HepG2 (cell line): ENCODE data around the gene EXOC6B. TPM values are rescaled to one million over a fixed set of nuclear protein-coding genes. Genes with fewer than 3 reads are reported as not detected.

Experiments
- ATAC-seq: fragments of 200-7000 bp; cut with Tn5 transposase; 3 replicates; pipeline ENCODE4 v1.9.1; 2020; ENCODE audit warnings: mild to moderate bottlenecking, moderate library complexity
- BruUV-seq: library from RNA; stranded (reverse); fragments of 400-500 nt; replicated peaks from 2 replicates; lab custom pipeline; 2021; lab: Mats Ljungman, UMichigan
- CTCF ChIA-PET: fragments of 300-600 bp; formaldehyde crosslinking; extraction: SDS; loops from one replicate; lab custom pipeline; 2021; ENCODE audit warnings: low total read pairs, inconsistent platforms, low intra/inter-chr PET ratio; lab: Yijun Ruan, JAX
- POLR2A ChIA-PET: fragments of 350-600 bp; sonication (Branson Sonifier 250); formaldehyde crosslinking; loops from one replicate; lab custom pipeline; 2020; ENCODE audit warnings: antibody characterized with exemption, inconsistent platforms; lab: Yijun Ruan, JAX
- DNase-seq: peaks from one replicate; pipeline ENCODE4 v3.0.0-alpha.2; 2015; ENCODE audit warnings: low spot score
- FAIRE-seq: peaks from 3 replicates; lab custom pipeline; 2011; peaks lifted over from hg19 to GRCh38; lab: Jason Lieb, UNC
- H2AFZ ChIP-seq: one replicate; pipeline ENCODE4 v1.6.1; 2011; ENCODE audit warnings: low read length, inconsistent platforms
- H3K27ac ChIP-seq: fragments of 300-600 bp; 3 replicates; pipeline ENCODE4 v1.8.0; 2011; ENCODE audit warnings: mixed run types, mild to moderate bottlenecking, mixed read lengths, low read length, inconsistent platforms; ENCODE audit not compliant: insufficient read depth; ENCODE audit errors: extremely low read length
- H3K27me3 ChIP-seq, 2 experiments: fragments of 200-600 bp in 1 of 2; 2 replicates in 1 of 2; 3 replicates in 1 of 2; pipeline versions ENCODE4 v1.6.0 to v1.8.0; 2011; ENCODE audit warnings: low read length in 2 of 2, mild to moderate bottlenecking in 2 of 2, moderate library complexity in 2 of 2, inconsistent platforms in 1 of 2; ENCODE audit not compliant: insufficient read depth in 2 of 2, control insufficient read depth in 1 of 2
- H3K36me3 ChIP-seq, 2 experiments: fragments of 200-600 bp in 1 of 2; replicated peaks in 1 of 2; 2 replicates in 1 of 2; 3 replicates in 1 of 2; pipeline versions ENCODE4 v1.5.1 to v1.8.0; 2011; ENCODE audit warnings: low read length in 2 of 2, inconsistent platforms in 1 of 2; ENCODE audit not compliant: insufficient read depth in 2 of 2, control insufficient read depth in 1 of 2
- H3K4me1 ChIP-seq: 2 replicates; pipeline ENCODE4 v1.5.1; 2012; ENCODE audit warnings: low read length, inconsistent platforms; ENCODE audit not compliant: insufficient read depth
- H3K4me2 ChIP-seq: 2 replicates; pipeline ENCODE4 v1.6.0; 2011; ENCODE audit warnings: low read depth, low read length, inconsistent platforms
- H3K4me3 ChIP-seq, 3 experiments: fragments of 200-600 bp in 1 of 3; sonication (generic), shearing (Covaris generic) in 1 of 3; replicated peaks in 1 of 3; 2 replicates each; pipeline ENCODE4 v1.5.1; 2011 to 2016; ENCODE audit warnings: low read length in 3 of 3, inconsistent platforms in 2 of 3, low read depth in 2 of 3, mild to moderate bottlenecking in 2 of 3, control low read depth in 1 of 3, mixed read lengths in 1 of 3; ENCODE audit not compliant: insufficient read depth in 1 of 3
- H3K79me2 ChIP-seq: one replicate; pipeline ENCODE4 v1.6.1; 2011; ENCODE audit warnings: low read length, inconsistent platforms; ENCODE audit not compliant: insufficient read depth
- H3K9ac ChIP-seq: 2 replicates; pipeline ENCODE4 v1.6.0; 2011; ENCODE audit warnings: mild to moderate bottlenecking, low read depth, low read length, inconsistent platforms; ENCODE audit not compliant: insufficient read depth
- H3K9me3 ChIP-seq: 2 replicates; pipeline ENCODE4 v1.5.1; 2012; ENCODE audit warnings: mild to moderate bottlenecking, low read length
- H4K20me1 ChIP-seq: 2 replicates; pipeline ENCODE4 v1.6.0; 2011; ENCODE audit warnings: inconsistent platforms, mild to moderate bottlenecking, low read length, moderate library complexity; ENCODE audit not compliant: insufficient read depth
- TBP ChIP-seq: sonication (generic); formaldehyde crosslinking; IDR thresholded peaks from 2 replicates; pipeline ENCODE4 v1.5.0; 2020; ENCODE audit warnings: missing genetic modification reagents
- ZNF276 ChIP-seq: sonication (generic); formaldehyde crosslinking; IDR thresholded peaks from 2 replicates; pipeline ENCODE4 v1.4.0; 2020; ENCODE audit warnings: mild to moderate bottlenecking, low read depth, missing genetic modification reagents
- ZNF800 ChIP-seq: sonication (generic); formaldehyde crosslinking; IDR thresholded peaks from 2 replicates; pipeline ENCODE4 v1.4.0; 2020; ENCODE audit warnings: missing genetic modification reagents
- WGBS: methylation state at CpG from one replicate; pipeline ENCODE4 v1.1.6; 2017; ENCODE audit warnings: low lambda C conversion rate; 5-methylcytosine and 5-hydroxymethylcytosine counted together
- in situ Hi-C: cut with HindIII; loops from 2 replicates; pipeline ENCODE4 v1.10.0; 2017; ENCODE audit warnings: low pct_unique_long_range_greater_than_20kb; ENCODE audit not compliant: extremely low pct_ligation_motif_present
- intact Hi-C: fragments of 100-400 bp; cut with micrococcal nuclease; formaldehyde crosslinking; loops from one replicate; pipeline ENCODE4 v1.10.0; 2022; ENCODE audit not compliant: unreplicated experiment
- polyA plus RNA-seq, 8 experiments: library from polyadenylated mRNA; depleted of rRNA in 3 of 8; stranded (reverse) in 7 of 8; unstranded in 1 of 8; fragments of >200 nt; fragmentation: Illumina TruSeq in 4 of 8; extraction: Trizol in 4 of 8; gene quantifications; 2 replicates each; pipeline versions ENCODE4 v1.2.1 to v1.2.3, GENCODE V29; 2011 to 2016; ENCODE audit warnings: low read depth in 4 of 8, missing spikeins in 1 of 8, mixed read lengths in 1 of 8; ENCODE audit not compliant: insufficient read depth in 1 of 8
- total RNA-seq, 5 experiments: library from RNA; depleted of rRNA; stranded (reverse); fragments of >200 nt; fragmentation: Illumina TruSeq; extraction: Trizol; gene quantifications; 2 replicates each; pipeline ENCODE4 v1.2.3, GENCODE V29; 2016; ENCODE audit warnings: low read depth in 1 of 5

Gene EXOC6B
- total and polyA plus RNA-seq, 2 of the 13 experiments (the other 11 are each of a cell fraction or from before 2014, with no cell fraction given) = 9.1 to 15.9 TPM

- Histone ChIP-seq H3K4me3 (no peak overlapping the region), H3K4me1 (no peaks in the 10 kb centered on the region), H3K27ac (no peak overlapping the region), H4K20me1 (no peaks in the 10 kb centered on the region), H3K36me3 (no peaks in the 10 kb centered on the region), H3K9me3 (no peaks in the 10 kb centered on the region), H2AFZ (no peak overlapping the region), H3K4me2 (no peak overlapping the region), H3K79me2 (no peaks in the 10 kb centered on the region), H3K27me3 (peaks cover 14 to 89% of the 10 kb centered on the region in 2 experiments), H3K9ac (no peak overlapping the region)
- ChIA-PET CTCF (no interaction called here), POLR2A (no interaction called here)
- no peak for ATAC-seq
- DNase-seq = no peak
- intact Hi-C loops = no loop called here
- WGBS = 52% methylated on average over 9 of the region's 11 CpGs
- no TSS peak for BruUV-seq
- no peak for TF ChIP-seq ZNF800 (CRISPR knock-in tag)
- TF ChIP-seq ZNF276 (CRISPR knock-in tag) = no peak
- TF ChIP-seq TBP = no peak
- no peak for FAIRE-seq
- in situ Hi-C loops = no loop called here
Observed at GRCh38 chr2:72128843-72129227, 697.0 kb downstream of the EXOC6B start.
